Globus pallidus (tissue), 1 donor: Measurements from ENCODE around the gene MRTFA.

Source experiments
- DNase-seq: peaks from one replicate; pipeline ENCODE4 v3.0.0-alpha.2; 2015; ENCODE audit warnings: low spot score

MRTFA gene

DNA sequence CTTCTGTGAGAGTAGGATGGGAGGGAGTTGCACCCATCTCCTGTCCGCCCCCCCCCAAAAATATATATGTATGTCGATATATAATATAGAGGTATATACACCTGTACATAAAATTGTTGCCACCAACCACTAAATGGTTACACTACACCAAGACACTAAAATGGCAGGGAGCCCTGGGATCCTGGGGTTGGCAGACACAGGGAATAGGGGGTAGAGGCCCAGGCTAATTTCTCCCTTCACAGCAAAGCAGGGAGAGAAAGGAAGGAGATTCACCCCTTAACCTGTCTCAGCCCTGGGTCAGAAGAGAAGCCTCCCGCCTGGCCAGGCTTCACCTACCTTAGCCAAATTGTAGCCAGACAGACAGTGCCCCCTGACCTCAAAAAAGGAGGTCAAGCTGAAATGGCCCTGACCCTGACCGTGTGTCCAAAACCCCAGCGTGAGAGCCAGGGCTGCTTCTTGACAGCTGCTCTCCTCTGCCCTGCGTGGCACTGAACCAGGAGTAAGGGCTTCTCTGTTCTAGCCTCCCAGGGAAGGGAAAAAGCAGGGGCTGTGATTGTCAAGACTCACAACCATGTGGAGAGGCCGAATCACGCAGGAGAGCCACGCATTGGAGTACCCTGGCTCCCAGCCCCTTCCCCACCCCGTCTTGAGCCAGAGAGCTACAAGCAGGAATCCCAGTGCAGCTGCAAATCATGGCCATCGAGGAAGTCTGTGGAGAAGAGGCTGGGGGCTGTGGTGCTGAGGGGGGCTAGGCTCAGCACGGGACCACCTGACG is 225.6 kb downstream of the MRTFA start:
- no peak for DNase-seq

GRCh38 chr22:40410272-40410671 is 226.2 kb downstream of the MRTFA start:
- DNase-seq = no peak

DNA sequence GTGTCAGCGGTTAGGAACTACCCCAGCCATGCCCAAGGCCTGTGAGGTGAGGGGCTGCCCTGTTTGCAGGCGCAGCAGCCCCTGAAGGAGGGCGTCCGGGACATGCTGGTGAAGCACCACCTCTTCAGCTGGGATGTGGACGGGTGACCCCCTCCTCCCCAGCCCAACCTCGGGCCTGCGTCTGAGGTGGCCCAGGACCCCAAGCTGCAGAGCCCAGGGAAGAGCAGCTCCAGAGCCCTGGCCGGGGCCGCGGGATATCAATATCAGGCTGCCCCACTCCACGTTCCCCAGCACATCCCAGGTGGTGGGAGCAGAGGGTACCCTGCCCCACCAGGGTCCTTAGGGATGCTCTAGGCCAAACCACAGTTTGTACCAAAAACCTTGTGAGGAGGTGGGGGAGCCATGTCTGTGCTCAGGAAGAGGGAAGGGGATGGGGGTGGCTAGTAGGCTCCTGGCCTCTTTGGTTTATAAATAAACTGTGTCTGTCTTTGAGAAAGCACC is 226.9 kb downstream of the MRTFA start:
- no peak for DNase-seq

DNA sequence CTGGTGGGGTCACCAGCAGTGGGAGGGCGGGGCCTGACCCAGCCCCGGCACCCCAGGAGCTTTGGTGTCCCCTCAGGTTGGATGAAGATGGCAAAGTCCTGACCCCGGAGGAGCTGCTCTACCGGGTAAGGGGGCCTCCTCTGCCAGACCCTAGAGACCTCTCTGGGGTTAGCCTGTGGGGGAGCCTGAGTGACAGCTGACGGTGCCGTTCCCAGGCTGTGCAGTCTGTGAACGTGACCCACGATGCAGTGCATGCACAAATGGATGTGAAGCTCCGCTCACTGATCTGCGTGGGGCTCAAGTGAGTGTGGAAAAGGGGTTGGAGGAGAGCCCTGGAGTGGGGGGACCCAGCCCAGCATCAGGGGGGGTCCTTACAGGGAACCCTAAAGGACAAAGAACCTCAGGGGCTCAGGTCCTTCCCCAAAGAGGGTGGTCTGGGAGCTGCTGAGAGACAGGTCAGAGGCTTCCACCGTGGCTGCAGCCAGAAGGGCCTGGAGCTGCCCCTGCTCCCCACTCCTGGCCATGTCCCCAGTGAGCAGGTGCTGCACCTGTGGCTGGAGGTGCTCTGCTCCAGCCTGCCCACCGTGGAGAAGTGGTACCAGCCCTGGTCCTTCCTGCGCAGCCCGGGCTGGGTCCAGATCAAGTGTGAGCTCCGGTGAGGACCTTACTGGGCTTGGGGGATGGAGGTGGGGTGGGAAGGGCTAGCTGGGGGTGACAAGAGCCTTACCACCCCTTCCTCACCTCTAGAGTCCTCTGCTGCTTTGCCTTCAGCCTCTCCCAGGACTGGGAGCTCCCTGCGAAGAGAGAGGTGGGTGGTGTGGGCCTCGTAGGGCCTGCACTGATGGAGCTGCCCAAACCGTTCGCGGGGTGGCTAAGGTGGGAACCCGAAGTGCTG is 227.6 kb downstream of the MRTFA start:
- DNase-seq = no peak

GRCh38 chr22:40407831-40408717 is 228.4 kb downstream of the MRTFA start:
- DNase-seq = no peak

DNA sequence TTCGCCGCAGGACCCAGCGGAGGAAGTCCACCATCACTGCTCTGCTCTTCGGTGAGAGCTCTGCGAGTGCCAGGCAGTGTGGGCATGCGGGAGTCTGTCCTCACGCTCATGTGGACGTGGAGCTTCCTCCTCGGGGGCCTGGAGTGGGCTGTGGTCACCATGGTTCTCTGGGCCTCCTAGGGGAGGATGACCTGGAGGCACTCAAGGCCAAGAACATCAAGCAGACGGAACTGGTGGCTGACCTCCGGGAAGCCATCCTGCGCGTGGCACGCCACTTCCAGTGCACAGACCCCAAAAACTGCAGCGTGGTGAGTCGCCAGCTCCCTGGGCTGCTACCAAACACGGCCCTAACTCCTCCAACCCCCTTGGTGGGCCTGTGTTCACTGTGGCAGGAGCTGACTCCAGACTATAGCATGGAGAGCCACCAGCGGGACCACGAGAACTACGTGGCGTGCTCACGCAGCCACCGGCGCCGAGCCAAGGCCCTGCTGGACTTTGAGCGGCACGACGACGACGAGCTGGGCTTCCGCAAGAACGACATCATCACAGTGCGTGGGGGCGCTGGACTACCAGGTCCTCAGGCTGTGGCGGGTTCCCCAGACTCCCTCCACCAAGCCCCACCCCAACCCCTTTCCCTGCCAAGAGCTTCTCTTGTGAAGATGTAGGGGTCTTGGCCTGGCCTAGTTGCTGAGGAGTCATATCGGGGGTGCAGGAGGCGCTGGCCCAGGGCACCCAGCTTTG is 229.3 kb downstream of the MRTFA start:
- no peak for DNase-seq

GRCh38 chr22:40406063-40406890 is 230.2 kb downstream of the MRTFA start:
- no peak for DNase-seq

DNA sequence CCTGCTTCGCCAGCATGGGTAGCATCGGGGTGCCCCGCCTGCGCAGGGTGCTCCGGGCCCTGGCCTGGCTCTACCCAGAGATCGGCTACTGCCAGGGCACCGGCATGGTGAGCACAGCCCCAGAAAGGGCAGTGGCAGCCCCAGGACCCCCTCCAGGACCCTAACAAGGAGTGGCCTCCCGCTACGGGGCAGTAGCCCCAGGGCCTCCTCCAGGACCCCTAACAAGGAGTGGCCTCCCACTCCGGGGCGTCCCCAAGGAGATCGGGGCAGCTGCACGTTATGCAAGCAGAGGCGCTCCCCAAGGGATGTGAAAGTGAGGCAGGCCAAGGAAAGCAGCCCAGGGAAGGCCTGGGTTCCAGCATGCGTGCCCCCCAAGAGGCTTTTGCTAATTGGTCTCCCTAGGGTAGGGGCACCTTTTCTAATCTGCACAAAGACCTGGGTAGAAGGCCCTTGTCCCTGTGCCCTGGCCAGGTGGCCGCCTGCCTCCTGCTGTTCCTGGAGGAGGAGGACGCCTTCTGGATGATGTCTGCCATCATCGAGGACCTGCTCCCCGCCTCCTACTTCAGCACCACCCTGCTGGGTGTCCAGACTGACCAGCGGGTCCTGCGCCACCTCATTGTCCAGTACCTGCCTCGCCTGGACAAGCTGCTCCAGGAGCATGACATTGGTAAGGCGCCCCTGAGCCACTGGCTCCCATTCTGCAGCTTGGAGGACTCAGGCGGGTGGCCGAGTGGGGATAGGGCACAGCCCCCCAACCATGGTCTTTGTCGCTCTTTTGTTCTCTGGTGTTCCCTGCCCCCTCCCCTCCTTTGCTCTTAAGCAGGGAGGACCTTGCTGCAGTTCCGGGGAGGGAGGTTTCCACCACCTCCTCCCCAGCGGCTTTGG is 231.1 kb downstream of the MRTFA start:
- DNase-seq = no peak

- DNase-seq = no peak
Measured at GRCh38 chr22:40404251-40405177, 232.0 kb downstream of the MRTFA start.

DNA sequence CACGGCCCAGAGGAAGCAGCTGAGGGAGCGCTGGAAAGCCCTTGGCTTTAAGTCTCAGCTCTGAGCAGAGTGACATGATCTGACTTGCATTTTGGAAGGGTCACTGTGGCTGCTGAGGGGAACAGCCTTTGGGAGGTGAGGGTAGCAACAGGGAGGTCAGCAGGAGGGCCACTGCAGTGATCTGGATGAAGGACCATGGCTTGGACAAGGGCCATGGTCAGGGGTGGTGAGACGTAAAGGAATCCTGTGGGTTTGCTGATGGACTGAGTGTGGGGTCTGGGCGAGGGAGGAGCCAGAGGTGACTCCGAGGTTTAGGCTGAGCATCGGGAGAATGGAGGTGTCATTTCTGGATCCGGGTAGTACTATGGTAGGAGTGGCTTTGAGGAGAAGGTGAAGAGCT is 232.9 kb downstream of the MRTFA start:
- DNase-seq = no peak

DNA sequence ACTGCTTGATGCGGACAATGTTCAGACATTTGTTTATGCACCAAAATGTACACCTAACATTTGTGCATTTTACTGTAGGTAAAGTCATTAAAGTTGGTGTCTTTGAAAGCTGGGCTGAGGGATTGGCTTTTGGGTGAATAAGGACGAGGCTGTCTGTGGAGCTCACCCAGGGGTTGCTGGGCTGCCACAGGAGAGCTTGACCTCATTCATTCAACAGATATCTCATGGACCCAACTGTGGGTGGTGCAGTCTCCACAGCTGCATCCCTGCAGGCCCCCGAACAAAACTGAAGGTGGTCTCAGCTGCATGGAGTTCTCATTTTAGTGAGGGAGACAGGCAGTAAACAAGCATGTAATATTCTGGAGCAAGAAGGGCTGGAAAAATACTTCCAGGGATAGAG is 233.4 kb downstream of the MRTFA start:
- no peak for DNase-seq

GRCh38 chr22:40401981-40402406 is 234.5 kb downstream of the MRTFA start:
- no peak for DNase-seq

DNA sequence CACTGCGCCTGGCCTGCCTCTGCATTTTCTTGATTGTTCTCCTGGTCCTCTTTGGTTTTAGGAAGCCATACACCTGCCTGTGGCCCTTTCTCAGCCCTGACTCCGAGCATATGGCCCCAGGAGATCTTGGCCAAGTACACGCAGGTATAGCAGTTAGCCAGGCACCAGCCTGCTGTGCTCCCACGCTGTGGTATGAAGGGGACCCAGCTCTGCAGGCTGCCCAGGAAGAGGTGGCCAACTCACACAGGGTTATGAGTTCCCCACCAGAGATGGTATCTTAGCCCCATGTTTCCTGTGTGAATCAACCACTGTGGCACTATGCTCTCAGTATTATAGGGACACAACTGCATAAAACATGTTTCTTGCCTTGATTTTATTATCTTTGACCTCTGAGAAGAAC is 235.0 kb downstream of the MRTFA start:
- no peak for DNase-seq

GRCh38 chr22:40400159-40400558 is 236.4 kb downstream of the MRTFA start:
- DNase-seq = no peak

GRCh38 chr22:40399621-40400020 is 236.9 kb downstream of the MRTFA start:
- DNase-seq = no peak

DNA sequence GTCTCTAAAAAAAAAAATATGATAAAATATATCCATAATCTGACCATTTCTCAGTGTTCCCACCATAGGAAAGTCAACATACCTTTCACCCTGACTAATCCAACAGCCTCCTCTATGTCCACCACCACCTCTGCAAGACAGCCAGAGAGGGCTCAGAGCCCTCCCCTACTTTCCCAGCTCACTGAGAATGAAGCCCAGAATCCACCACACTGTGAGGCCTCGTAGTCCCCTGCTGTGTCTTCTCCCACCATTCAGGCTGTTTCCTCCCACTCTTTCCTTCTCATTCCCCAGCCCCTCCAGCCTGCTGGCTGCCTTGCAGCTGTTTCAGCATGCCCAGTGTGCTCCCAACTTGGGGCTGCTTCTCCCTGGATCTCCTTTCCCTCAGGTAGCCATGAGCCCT is 239.1 kb downstream of the MRTFA start:
- DNase-seq = no peak

DNA sequence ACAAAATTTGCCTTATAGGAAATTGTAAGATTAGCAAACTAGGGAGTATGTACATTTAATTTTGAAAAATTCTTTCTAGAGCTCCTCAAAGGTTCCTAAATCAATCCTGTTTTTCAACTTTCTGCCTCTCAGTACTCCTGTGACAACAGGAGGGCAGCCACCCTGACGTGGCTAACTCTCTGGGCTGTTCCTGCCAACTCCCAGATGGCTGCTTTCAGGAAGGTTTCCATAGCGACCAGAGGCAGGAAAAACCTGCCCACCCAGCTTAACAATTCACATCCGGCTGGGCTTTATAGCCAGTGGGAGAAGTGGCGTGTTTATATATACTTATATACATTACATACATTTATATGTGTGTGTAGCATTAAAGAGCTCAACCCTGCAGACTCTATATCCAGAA is 239.6 kb downstream of the MRTFA start:
- no peak for DNase-seq

DNA sequence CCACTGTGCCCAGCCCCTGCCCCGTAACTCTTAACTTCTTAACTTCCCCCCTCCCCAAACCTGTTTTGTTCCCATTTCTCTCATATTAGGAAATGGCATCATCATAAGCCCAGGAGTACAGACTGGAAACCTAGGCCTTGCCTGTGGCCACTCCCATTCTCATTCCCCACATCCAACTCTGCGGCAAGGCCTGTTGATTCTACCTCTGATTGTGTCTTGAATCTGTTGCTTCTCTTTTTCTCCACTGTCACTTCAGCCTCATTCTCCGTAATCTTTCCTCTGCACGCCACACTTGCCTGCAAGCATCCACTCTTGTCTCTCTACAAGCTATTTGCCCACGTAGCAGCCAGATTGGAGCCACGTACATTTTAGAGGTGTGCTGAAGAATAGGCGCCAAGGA is 240.9 kb downstream of the MRTFA start:
- no peak for DNase-seq
